ENCODE data around the gene CTNNA2.

The CTNNA2 gene

GRCh38 chr2:80670763-80671162 is 1157.9 kb downstream of the CTNNA2 start:
- no peak for DNase-seq

- DNase-seq, result no peak
These were observed 1174.7 kb downstream of the CTNNA2 start for GRCh38 chr2:80687524-80687923.

- no peak for DNase-seq
These were observed 1176.3 kb downstream of the CTNNA2 start for GRCh38 chr2:80689106-80689505.

Data from KG1 (cell line).